Measurements from ENCODE around the gene MYOM3. TPM values are rescaled to one million over a fixed set of nuclear protein-coding genes. Genes with fewer than 3 reads are reported as not detected.
A peak's percentile ranks its signal among the peaks of the same experiment; 100 is the strongest.

The MYOM3 gene
- total and polyA plus RNA-seq, 2 of the 13 experiments (the other 11 are each of a cell fraction or from before 2014, with no cell fraction given): 5.8 to 15.3 TPM

- TF ChIP-seq HINFP (CRISPR knock-in tag; IDR thresholded peaks at IDR 0.05; ENCODE audit: low read depth) (no peak), ZNF362 (CRISPR knock-in tag; IDR thresholded peaks at IDR 0.05; ENCODE audit: borderline replicate concordance) (no peak), ZNF333 (CRISPR knock-in tag; IDR thresholded peaks at IDR 0.05; ENCODE audit: borderline replicate concordance) (no peak), ZSCAN21 (CRISPR knock-in tag; IDR thresholded peaks at IDR 0.05; ENCODE audit: borderline replicate concordance) (no peak), ZNF136 (CRISPR knock-in tag; IDR thresholded peaks at IDR 0.05; ENCODE audit: low read depth) (no peak), KDM1A (CRISPR knock-in tag; IDR thresholded peaks at IDR 0.05) (no peak), ARID5B (CRISPR knock-in tag; IDR thresholded peaks at IDR 0.05) (peak; percentile 54), KDM4B (CRISPR knock-in tag; IDR thresholded peaks at IDR 0.05) (no peak), TCF7L2 (IDR thresholded peaks at IDR 0.05; ENCODE audit: low read depth, low read length) (no peak), CEBPG (CRISPR knock-in tag; IDR thresholded peaks at IDR 0.05) (peak; percentile 78), THRA (CRISPR knock-in tag; IDR thresholded peaks at IDR 0.05; ENCODE audit: borderline replicate concordance) (no peak), ZNF432 (CRISPR knock-in tag; IDR thresholded peaks at IDR 0.05; ENCODE audit: borderline replicate concordance) (no peak), POLR2AphosphoS2 (IDR thresholded peaks at IDR 0.05; ENCODE audit: low read depth, low read length) (no peak), RXRB (CRISPR knock-in tag; IDR thresholded peaks at IDR 0.05; ENCODE audit: borderline replicate concordance) (no peak), ZNF441 (CRISPR knock-in tag; IDR thresholded peaks at IDR 0.05; ENCODE audit: borderline replicate concordance) (no peak), ZSCAN31 (CRISPR knock-in tag; IDR thresholded peaks at IDR 0.05; ENCODE audit: low read depth) (no peak), ZSCAN22 (CRISPR knock-in tag; IDR thresholded peaks at IDR 0.05) (no peak), ZFY (CRISPR knock-in tag; IDR thresholded peaks at IDR 0.05) (0 out of 2 replicates have a peak, but pooled peaks have one; percentile 33), JUN (CRISPR knock-in tag; IDR thresholded peaks at IDR 0.05) (no peak)
- TF ChIP-seq, protein P1, sequence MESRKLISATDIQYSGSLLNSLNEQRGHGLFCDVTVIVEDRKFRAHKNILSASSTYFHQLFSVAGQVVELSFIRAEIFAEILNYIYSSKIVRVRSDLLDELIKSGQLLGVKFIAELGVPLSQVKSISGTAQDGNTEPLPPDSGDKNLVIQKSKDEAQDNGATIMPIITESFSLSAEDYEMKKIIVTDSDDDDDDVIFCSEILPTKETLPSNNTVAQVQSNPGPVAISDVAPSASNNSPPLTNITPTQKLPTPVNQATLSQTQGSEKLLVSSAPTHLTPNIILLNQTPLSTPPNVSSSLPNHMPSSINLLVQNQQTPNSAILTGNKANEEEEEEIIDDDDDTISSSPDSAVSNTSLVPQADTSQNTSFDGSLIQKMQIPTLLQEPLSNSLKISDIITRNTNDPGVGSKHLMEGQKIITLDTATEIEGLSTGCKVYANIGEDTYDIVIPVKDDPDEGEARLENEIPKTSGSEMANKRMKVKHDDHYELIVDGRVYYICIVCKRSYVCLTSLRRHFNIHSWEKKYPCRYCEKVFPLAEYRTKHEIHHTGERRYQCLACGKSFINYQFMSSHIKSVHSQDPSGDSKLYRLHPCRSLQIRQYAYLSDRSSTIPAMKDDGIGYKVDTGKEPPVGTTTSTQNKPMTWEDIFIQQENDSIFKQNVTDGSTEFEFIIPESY (CRISPR knock-in tag; IDR thresholded peaks at IDR 0.05): peak; percentile 78; the same call in 1 of the 2 replicates
Measured at GRCh38 chr1:24141311-24141997, 29.5 kb upstream of the MYOM3 start (continued).

All from HepG2 (cell line).